Measurements from ENCODE around the gene RAB17.

Gene RAB17

GRCh38 chr2:237564526-237565131 lies 25.9 kb downstream of the RAB17 start:
- no peak for DNase-seq (ENCODE audit: low read depth in 2 of 2)

DNA sequence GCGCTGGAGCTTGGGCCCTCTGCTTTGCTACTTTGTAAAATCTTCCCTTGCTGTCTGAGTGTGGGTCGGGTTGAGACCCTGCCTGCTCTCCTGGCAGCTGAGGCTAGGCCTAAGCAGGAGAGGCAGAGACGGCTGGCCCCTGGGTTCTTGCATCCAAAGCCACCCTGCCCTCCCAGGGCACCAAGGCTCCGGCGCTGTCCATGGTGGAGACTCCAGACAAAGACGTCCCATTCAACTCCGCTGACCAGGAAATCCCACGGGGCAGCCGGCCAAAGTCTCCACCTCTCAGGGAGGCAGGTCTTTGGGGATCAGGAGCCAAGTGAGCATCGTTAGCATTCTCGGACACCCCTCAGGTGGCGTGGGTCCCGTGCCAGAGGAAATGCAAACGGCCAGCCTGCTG lies 26.7 kb downstream of the RAB17 start:
- DNase-seq (ENCODE audit: low read depth in 2 of 2): no peak

DNA sequence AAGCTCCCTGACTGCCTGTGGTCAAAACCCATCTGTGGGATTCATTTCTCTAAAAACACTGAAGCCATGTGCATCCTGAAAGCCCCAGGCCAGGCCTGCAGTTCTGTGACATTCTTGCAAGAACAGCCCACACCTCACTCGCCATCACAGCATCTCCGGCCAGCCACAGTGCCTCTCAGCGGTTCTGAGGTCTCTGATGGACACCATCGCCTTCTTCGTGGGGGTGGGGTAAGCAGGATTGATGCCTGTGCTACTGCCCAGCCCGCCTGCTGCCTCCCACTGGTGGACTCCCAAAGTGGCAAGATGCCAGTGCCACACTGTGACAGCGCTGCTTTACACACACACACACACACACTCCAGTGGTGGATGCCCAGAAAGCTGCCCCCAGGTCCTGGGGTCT lies 29.3 kb downstream of the RAB17 start:
- no peak for DNase-seq (ENCODE audit: low read depth in 2 of 2)

- DNase-seq (ENCODE audit: low read depth in 2 of 2): no peak
Measured at GRCh38 chr2:237558961-237559641, 31.4 kb downstream of the RAB17 start.

DNA sequence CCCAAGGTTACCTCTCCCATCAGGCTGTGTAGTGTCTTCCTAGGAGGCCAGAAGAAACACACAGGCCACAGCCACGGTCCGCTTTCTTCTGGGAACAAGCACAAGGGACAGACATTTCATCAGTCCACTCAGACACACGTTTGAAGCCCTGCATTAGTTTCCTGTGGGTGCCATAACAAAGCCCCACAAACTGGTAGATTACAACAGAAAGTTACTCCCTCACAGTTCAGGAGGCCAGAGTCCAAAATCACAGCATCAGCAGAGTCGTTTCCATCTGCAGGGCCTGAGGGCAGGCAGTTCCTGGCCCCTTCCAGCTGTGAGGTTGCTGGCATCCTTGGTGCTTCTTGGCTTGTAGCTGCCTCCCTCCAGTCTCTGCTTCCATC lies 32.9 kb downstream of the RAB17 start:
- DNase-seq (ENCODE audit: low read depth in 2 of 2): no peak

DNA sequence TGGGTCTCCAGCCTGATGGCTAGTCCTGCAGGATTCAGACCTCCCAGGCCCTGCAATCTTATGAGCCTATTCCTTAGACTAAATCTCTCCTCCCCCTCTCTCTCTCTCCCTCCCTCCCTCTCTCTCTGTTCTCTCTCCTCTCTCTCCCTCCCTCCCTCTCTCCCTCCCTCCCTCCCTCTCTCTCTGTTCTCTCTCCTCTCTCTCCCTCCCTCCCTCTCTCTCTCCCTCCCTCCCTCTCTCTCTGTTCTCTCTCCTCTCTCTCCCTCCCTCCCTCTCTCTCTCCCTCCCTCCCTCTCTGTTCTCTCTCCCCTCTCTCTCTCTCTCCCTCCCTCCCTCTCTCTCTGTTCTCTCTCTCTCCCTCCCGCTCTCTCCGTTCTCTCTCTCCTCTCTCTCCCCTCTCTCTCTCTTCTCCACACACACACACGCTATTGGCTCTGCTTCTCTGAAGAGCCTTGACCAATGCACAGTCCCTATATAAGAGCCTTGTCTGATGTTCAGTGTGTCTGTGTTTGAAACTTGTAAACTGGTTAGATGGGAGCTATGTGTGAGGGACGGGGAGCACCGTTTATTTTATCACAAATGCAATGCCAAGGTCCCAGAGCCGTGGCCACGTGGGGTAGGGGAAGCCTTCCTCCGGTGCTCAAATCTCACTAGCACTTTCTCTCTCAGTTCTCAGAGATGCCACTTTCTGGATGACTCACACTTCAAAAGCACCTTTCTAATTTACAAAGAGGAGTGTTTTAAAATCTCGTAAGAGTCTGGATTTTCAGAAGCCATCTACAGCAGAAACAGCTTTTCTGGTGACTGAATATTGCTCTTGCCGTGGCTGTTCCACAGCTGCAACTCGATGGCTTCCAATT lies 33.5 kb downstream of the RAB17 start:
- DNase-seq (ENCODE audit: low read depth in 2 of 2): no peak

- DNase-seq (ENCODE audit: low read depth in 2 of 2): no peak
Measured at GRCh38 chr2:237555560-237555959, 35.0 kb downstream of the RAB17 start.

GRCh38 chr2:237553948-237554347 lies 36.6 kb downstream of the RAB17 start:
- DNase-seq (ENCODE audit: low read depth in 2 of 2): no peak

DNA sequence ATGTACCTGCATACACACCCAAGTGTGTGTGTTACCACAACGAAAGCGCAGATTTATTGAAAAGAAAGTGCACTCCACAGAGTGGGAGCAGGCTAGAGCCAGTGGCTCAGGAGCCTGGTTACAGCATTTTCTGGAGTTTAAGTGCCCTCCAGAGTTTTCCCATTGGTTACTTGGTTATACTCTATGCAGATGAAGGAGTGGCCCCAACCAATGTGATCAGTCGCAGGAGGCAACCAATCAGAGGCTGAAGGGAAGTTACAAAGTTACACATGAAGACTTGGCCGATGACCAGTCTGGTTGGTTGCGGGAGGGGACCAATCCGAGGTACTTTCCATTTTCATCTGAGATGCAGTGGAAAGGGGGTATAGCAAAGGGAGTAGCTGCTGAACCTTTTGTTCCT lies 37.6 kb downstream of the RAB17 start:
- DNase-seq (ENCODE audit: low read depth in 2 of 2): no peak

DNA sequence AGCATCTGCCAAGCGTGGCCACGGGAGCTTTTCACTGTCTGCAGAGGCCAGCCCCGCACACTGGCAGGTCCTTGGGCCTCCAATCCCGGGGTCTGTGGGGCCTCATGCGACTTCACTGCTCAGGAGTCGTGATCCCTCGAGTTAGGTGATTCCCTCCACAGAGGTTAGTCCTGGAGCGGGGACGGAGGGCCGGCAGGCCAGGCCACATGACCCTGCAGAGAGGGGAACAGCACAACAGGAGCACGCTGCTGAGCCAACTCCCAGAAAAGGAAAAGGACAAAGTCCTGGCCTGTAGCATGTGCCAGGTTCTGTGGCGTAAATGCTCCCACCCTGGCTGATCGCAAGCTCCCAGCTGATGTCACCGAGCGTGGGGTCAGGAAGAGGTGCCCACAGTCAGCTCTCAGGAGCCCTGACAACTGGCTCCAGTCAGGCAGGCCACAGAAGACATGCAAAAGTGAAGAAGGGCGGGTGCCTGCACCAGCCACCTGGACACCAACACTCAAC lies 39.4 kb downstream of the RAB17 start:
- DNase-seq (ENCODE audit: low read depth in 2 of 2): no peak

DNA sequence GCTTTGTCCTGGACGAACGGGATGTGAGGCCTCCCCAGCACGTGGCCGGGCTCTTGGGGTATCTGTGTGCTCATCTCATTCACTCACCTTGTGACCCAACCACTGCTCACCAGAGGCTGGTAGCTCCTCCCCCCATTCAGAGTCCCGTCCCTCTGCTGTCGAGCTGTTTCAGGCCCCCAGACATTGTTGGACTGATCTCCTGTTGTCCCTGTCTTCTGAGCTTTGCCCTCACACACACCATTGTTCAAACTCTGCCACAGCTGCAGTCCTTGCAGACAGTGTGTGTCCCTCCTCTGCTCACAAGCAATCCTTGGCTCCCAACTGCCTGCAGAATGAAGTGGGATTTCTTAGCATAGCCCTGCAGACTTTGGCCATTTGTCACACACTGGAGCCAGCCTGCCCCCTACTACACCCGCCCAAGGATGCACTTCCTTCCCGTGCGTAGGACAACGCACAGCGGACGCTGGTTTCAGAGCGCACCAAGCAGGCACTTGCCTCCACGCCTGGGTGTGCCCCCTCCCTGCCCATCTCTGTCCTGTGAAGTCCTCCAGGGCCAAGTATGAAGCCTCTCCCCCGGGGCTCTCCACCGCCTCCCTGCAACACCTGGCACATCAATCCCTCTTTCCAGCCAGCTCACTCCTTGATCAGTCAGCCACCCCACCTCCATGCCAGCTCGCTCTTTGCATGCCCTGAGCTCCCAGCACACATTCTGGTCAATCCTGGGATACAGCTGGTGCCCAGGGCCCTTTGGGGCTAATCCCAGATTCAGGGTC lies 40.7 kb downstream of the RAB17 start:
- no peak for DNase-seq (ENCODE audit: low read depth in 2 of 2)

DNA sequence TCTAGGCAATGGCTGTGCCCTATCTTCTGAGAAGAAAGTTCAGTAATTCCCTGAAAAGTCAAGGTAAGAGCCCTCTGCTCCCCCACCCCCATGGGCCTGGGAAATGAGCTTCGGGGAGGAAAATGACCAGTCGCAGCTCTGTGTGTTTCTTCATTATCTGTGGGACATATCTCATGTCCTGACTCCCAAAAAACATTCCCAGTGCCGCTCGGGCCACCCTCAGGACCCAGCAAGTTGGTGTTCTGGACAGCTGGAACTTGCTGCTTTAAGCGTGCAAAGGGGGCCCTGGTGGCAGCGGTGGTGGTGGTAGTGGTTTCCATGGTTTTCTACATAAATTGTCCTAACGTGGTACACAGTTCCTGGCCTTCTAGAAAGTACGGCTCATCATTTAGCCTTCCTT lies 41.3 kb downstream of the RAB17 start:
- no peak for DNase-seq (ENCODE audit: low read depth in 2 of 2)

DNA sequence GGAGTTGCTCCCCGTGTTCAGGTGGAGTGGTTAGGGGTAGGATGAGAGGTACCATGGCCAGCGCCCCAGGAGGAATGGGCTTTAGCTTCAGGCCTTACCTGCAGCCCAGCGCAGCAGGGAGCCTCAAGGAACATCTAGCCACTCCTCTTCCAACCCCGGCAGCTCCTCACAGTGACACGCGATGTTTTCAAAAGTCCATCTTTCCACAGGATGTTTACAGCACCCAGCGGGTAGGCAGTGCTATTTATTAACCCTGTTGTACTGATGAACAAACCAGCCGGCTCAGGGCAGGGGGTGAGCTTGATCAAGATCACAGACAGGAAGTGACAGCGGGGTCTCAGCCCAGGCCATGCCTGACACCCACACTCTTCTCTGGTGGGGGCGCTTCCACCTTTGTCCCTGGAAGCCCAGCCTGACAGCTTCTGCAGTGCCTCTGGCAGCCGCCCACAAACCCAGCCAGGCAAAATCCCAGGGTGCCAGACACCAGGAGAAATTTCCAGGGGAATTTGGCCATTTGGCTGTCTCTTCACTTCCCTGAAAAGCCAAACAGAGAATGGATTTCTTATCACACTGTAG lies 42.6 kb downstream of the RAB17 start:
- DNase-seq (ENCODE audit: low read depth in 2 of 2): no peak

- DNase-seq (ENCODE audit: low read depth in 2 of 2): no peak
Measured at GRCh38 chr2:237546876-237547395, 43.6 kb downstream of the RAB17 start.

DNA sequence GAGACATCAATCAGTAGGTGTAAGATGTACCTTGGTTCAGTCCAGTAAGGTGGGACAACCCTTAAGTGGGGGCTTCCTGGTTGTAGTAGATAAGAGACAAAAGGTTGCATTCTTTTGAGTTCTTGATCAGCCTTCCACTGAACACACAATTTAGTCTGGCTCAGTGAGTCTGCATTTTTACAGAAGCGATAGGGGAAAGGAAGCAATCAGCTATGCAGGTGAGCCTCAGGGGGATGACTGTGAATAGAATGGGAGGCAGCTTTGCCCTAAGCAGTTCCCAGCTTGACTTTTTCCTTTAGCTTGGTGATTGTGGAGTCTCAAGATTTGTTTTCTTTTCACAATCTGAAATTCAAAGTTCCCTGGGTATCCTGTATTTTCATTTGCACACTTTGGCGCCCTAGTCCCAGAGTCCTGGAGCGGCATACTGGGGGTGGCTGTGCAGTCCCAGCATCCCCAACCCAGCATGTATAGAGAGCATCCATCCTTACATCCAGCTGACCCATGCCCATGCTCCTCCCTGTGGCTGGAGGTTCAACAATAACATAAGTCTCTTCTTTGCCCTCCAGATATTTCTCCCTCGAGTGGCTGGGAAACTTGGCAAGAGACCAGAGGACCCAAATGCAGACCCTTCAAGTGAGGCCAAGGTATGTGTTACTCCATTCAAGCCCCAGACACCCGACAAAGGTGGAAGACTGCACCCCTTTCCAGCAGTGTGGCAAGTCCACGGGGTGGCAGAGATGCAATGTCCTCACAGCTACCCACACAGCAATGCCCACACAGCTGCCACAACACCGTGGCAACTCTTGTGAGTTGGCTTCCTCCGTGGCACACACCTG lies 44.3 kb downstream of the RAB17 start:
- DNase-seq (ENCODE audit: low read depth in 2 of 2): no peak

DNA sequence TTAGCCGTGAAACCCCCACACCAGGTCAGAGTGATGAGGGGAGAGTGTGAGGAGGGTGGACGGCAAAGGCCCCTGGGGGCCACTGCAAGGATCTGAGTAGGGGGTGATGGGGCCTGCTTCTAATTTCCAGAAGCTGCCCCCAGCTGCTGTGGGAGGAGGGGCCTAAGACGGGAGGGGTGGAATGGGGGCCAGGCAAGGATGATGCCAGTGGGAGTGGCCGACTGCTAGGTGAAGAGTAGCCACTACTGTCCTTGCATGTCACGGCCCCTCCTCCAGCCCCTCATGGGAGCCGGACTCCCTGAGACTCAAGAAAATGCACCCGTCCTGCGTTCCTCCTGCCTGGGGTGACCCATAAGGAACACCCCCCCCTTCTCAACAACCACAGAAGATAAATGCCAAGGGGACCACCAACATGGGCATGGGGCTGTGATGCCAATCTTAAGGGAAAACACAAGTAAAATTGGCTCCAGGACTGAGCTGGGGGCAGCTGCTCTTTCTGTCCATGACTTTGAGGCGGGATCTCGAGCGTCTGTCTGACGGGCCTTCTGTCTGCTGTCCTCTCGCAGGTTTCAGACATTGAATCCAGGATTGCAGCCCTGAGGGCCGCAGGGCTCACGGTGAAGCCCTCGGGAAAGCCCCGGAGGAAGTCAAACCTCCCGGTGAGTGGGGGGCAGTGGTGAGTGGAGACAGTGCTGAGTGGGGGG lies 48.4 kb downstream of the RAB17 start:
- DNase-seq (ENCODE audit: low read depth in 2 of 2): no peak

DNA sequence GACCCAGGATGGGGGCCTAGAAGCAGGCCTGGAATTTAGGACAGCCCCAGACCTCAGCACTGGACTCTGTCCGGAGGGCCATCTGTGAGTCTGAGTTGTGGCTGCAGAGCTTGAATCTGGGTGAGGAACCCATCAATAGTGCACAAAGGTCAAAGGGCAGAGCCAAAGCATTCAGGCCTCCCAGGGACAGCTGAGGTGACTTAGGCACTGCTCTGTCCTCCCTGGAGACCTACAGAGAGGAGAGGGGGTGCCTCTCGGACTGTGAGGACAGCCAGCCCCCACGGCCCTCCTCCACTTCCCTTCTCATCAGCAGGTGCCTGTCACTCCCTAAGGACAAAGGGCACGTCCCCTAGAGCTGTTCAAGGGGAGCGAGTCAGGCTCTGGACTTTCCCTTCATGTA lies 49.3 kb downstream of the RAB17 start:
- DNase-seq (ENCODE audit: low read depth in 2 of 2): no peak

DNA sequence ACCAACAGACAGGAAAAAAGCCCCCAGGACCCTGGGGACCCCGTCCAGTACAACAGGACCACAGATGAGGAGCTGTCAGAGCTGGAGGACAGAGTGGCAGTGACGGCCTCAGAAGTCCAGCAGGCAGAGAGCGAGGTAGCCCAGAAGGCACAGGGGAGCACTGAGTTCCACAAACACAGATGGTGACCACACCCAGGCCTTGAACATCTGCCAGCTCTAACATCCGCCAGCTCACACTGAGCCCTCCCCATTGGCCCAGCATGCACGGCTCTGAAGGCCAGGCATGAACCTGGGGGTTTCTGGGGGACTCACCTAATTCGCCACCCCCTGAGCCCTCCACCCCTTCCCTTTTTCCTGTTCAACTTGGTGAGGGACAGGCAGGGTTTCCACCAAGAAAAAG lies 49.7 kb downstream of the RAB17 start:
- no peak for DNase-seq (ENCODE audit: low read depth in 2 of 2)

GRCh38 chr2:237540223-237540775 lies 50.2 kb downstream of the RAB17 start:
- no peak for DNase-seq (ENCODE audit: low read depth in 2 of 2)

GRCh38 chr2:237539681-237540080 lies 50.9 kb downstream of the RAB17 start:
- no peak for DNase-seq (ENCODE audit: low read depth in 2 of 2)
